ENCODE results near the gene C3orf20.
"Not testable (repeated sequence)": the region's sequence is repeated elsewhere in the genome, so short reads cannot be mapped to it uniquely, and the experiment has no call there.

Gene C3orf20

GRCh38 chr3:14703128-14703750, 28.3 kb downstream of the C3orf20 start:
- DNase-seq, result no peak

GRCh38 chr3:14703791-14704190, 28.9 kb downstream of the C3orf20 start:
- no peak for DNase-seq

GRCh38 chr3:14706096-14706495, 31.2 kb downstream of the C3orf20 start:
- DNase-seq, result no peak

- DNase-seq, result no peak
Observed at GRCh38 chr3:14716591-14716990, 41.6 kb downstream of the C3orf20 start.

- no peak for DNase-seq
Observed at GRCh38 chr3:14717307-14717706, 42.4 kb downstream of the C3orf20 start.

- no peak for DNase-seq
Observed at GRCh38 chr3:14718539-14718938, 43.6 kb downstream of the C3orf20 start.

- no peak for DNase-seq
Observed at GRCh38 chr3:14719006-14719405, 44.1 kb downstream of the C3orf20 start.

GRCh38 chr3:14721126-14721864, 46.4 kb downstream of the C3orf20 start:
- no peak for DNase-seq

- DNase-seq, result no peak
Observed at GRCh38 chr3:14725013-14725412, 50.1 kb downstream of the C3orf20 start.

GRCh38 chr3:14725564-14726440, 50.9 kb downstream of the C3orf20 start:
- DNase-seq, result no peak

GRCh38 chr3:14726441-14726780, 51.5 kb downstream of the C3orf20 start:
- DNase-seq, result no peak

- DNase-seq, result no peak
Observed at GRCh38 chr3:14728113-14728512, 53.2 kb downstream of the C3orf20 start.

GRCh38 chr3:14730703-14731382, 55.9 kb downstream of the C3orf20 start:
- DNase-seq, result no peak

GRCh38 chr3:14740983-14741382, 66.0 kb downstream of the C3orf20 start:
- DNase-seq, result no peak

- DNase-seq, result no peak
Observed at GRCh38 chr3:14741510-14741909, 66.6 kb downstream of the C3orf20 start.

GRCh38 chr3:14744556-14744955, 69.6 kb downstream of the C3orf20 start:
- DNase-seq, result no peak

GRCh38 chr3:14750650-14751049, 75.7 kb downstream of the C3orf20 start:
- no peak for DNase-seq

GRCh38 chr3:14752979-14753378, 78.0 kb downstream of the C3orf20 start:
- not testable (repeated sequence) for DNase-seq

- DNase-seq, result no peak
Observed at GRCh38 chr3:14757153-14757700, 82.3 kb downstream of the C3orf20 start.

- DNase-seq, result no peak
Observed at GRCh38 chr3:14758297-14758696, 83.4 kb downstream of the C3orf20 start.

- no peak for DNase-seq
Observed at GRCh38 chr3:14758959-14759358, 84.0 kb downstream of the C3orf20 start.

GRCh38 chr3:14760185-14760584, 85.2 kb downstream of the C3orf20 start:
- no peak for DNase-seq

- no peak for DNase-seq
Observed at GRCh38 chr3:14761121-14761672, 86.3 kb downstream of the C3orf20 start.

Data from CD4-positive, alpha-beta T cell treated with Interleukin-4 for 1 hour (primary cell).